Occipital lobe (tissue), 2 donors: ENCODE results near the gene OPTC. TPM values are rescaled to one million over a fixed set of nuclear protein-coding genes. Genes with fewer than 3 reads are reported as not detected.
A peak's percentile ranks its signal among the peaks of the same experiment; 100 is the strongest.

Source experiments
- DNase-seq: peaks from one replicate; lab custom pipeline; 2025; lab: John Stamatoyannopoulos, UW
- total RNA-seq: library from RNA; depleted of rRNA; stranded (reverse); fragments of >200 nt; gene quantifications from one replicate; pipeline ENCODE4 v1.2.3, GENCODE V29; 2014

The OPTC gene
- total RNA-seq, 1 donor from 2014 or later: not detected

GRCh38 chr1:203558064-203558760 lies 64.3 kb downstream of the OPTC start:
- peak; percentile 68 for DNase-seq

Other genes starting within 250 kb of the OPTC start
- 13.9 TPM for gene BTG2, start 188.6 kb upstream of the OPTC start, total RNA-seq
- 1.1 TPM for gene FMOD, start 143.0 kb upstream of the OPTC start, total RNA-seq
- 0.16 TPM for gene PRELP, start 18.3 kb upstream of the OPTC start, total RNA-seq
- 35.2 TPM for gene ATP2B4, start 132.7 kb downstream of the OPTC start, total RNA-seq